Cortex of kidney (tissue), 1 donor: ENCODE results near the gene CRELD1.
"Not testable (repeated sequence)": the region's sequence is repeated elsewhere in the genome, so short reads cannot be mapped to it uniquely, and the experiment has no call there.

Experiments
- DNase-seq: peaks from one replicate; lab custom pipeline; 2025; lab: John Stamatoyannopoulos, UW

Gene CRELD1

GRCh38 chr3:9934993-9935392 lies 1.4 kb downstream of the CRELD1 start:
- no peak for DNase-seq

- no peak for DNase-seq
Measured at GRCh38 chr3:9935966-9936510, 2.4 kb downstream of the CRELD1 start.

- DNase-seq: no peak
Measured at GRCh38 chr3:9937486-9938238, 4.0 kb downstream of the CRELD1 start.

GRCh38 chr3:9938966-9939365 lies 5.3 kb downstream of the CRELD1 start:
- DNase-seq: no peak

- not testable (repeated sequence) for DNase-seq
Measured at GRCh38 chr3:9939906-9940305, 6.3 kb downstream of the CRELD1 start.

- no peak for DNase-seq
Measured at GRCh38 chr3:9940746-9941145, 7.1 kb downstream of the CRELD1 start.

- no peak for DNase-seq
Measured at GRCh38 chr3:9942164-9942563, 8.5 kb downstream of the CRELD1 start.

GRCh38 chr3:9942934-9943690 lies 9.5 kb downstream of the CRELD1 start:
- no peak for DNase-seq

- DNase-seq: no peak
Measured at GRCh38 chr3:9944271-9944670, 10.6 kb downstream of the CRELD1 start.

GRCh38 chr3:9945358-9945757 lies 11.7 kb downstream of the CRELD1 start:
- DNase-seq: no peak

- DNase-seq: peak; percentile 21
Measured at GRCh38 chr3:9946112-9947024, 12.7 kb downstream of the CRELD1 start.

- no peak for DNase-seq
Measured at GRCh38 chr3:9947025-9947995, 13.7 kb downstream of the CRELD1 start.

GRCh38 chr3:9948586-9948985 lies 15.0 kb downstream of the CRELD1 start:
- no peak for DNase-seq

- DNase-seq: no peak
Measured at GRCh38 chr3:9949115-9949514, 15.5 kb downstream of the CRELD1 start.

GRCh38 chr3:9949626-9950025 lies 16.0 kb downstream of the CRELD1 start:
- DNase-seq: no peak

GRCh38 chr3:9951126-9951525 lies 17.5 kb downstream of the CRELD1 start:
- no peak for DNase-seq

GRCh38 chr3:9951598-9951961 lies 17.9 kb downstream of the CRELD1 start:
- no peak for DNase-seq

GRCh38 chr3:9951962-9952805 lies 18.6 kb downstream of the CRELD1 start, which contains the start of gene PRRT3:
PRRT3 (minus strand) TSS chr3:9952408; CDS start chr3:9950115, 2,293 bp downstream.
- DNase-seq: no peak

- DNase-seq: no peak
Measured at GRCh38 chr3:9955067-9955502, 21.5 kb downstream of the CRELD1 start.
